ENCODE results near the gene CD81. TPM values are rescaled to one million over a fixed set of nuclear protein-coding genes. Genes with fewer than 3 reads are reported as not detected.

The CD81 gene
- total RNA-seq, 1 experiment from 2014 or later, result 296 TPM

GRCh38 chr11:2374456-2375201, 2.5 kb upstream of the CD81 start:
- RAD21 ChIA-PET (ENCODE audit: low non-redundant PET in 1 of 2, low total read pairs in 2 of 2, uncharacterized antibody in 2 of 2, unreplicated experiment in 2 of 2), result no interaction called here
- no peaks in the 10 kb centered on the region for H3K27me3 ChIP-seq (ENCODE audit: insufficient read depth, low read length)
- H3K79me2 ChIP-seq (ENCODE audit: insufficient read depth, low read length), result peaks cover 22% of the 10 kb centered on the region
- no peak overlapping the region for H3K4me3 ChIP-seq (replicated peaks in 1 of 2; ENCODE audit: low read depth in 1 of 2, low read length in 2 of 2)
- CTCF ChIA-PET, result interaction anchor here (1.6 kb wide), 1 partner anchor 26 kb away, joined by 4 read pairs; the partner anchor contains the start of gene TSSC4
- DNase-seq (ENCODE audit: low read depth, low spot score) (no peak), ATAC-seq (no peak)
- POLR2A ChIA-PET, result no interaction called here
- H3K9me3 ChIP-seq (ENCODE audit: control insufficient read depth in 1 of 2, insufficient read depth in 1 of 2, low read depth in 1 of 2, low read length in 2 of 2), result no peaks in the 10 kb centered on the region
- intact Hi-C loops (cut with micrococcal nuclease), result no loop called here
- H3K27ac ChIP-seq (ENCODE audit: low read depth, low read length), result no peak overlapping the region
- peaks cover 7 to 23% of the 10 kb centered on the region in 2 experiments for H3K4me1 ChIP-seq (ENCODE audit: control insufficient read depth in 1 of 2, insufficient read depth in 2 of 2, low read length in 2 of 2)
- H3K9ac ChIP-seq (ENCODE audit: low read length), result no peak overlapping the region
- H2AFZ ChIP-seq (ENCODE audit: low read depth, low read length, poor library complexity, severe bottlenecking), result no peak overlapping the region
- H3K9me2 ChIP-seq (ENCODE audit: insufficient read depth), result no peaks in the 10 kb centered on the region
- BruUV-seq (replicated peaks), result no TSS peak
- H3K36me3 ChIP-seq (ENCODE audit: control insufficient read depth in 1 of 2, insufficient read depth in 2 of 2, low read length in 2 of 2), result peaks cover 0 to 2% of the 10 kb centered on the region in 2 experiments; a peak in 1 of 4 replicates
- peaks cover 8% of the 10 kb centered on the region; the same call in 1 of the 2 replicates for H4K20me1 ChIP-seq (ENCODE audit: insufficient read depth)
- no peak for TF ChIP-seq ATF3 (IDR thresholded peaks at IDR 0.05)
- TF ChIP-seq CTCF (IDR thresholded peaks at IDR 0.05 in 2 of 3, conservative IDR thresholded peaks at IDR 0.05 in 1 of 3; ENCODE audit: borderline replicate concordance in 1 of 3, insufficient read depth in 1 of 3, low read depth in 2 of 3, low read length in 2 of 3), result no peak
- no peak for TF ChIP-seq ZBTB33 (IDR thresholded peaks at IDR 0.05; ENCODE audit: extremely low read depth, insufficient replicate concordance, low read length)
- TF ChIP-seq CEBPB (IDR thresholded peaks at IDR 0.05; ENCODE audit: low read depth), result no peak
- TF ChIP-seq POLR2A (IDR thresholded peaks at IDR 0.05; ENCODE audit: borderline replicate concordance, extremely low read depth, insufficient read depth, insufficient read length), result no peak
- H3K4me2 ChIP-seq (ENCODE audit: low read length), result no peak overlapping the region

Measured in HCT116 (cell line).